GM13976 (cell line): ENCODE results near the gene LPP.

Experiments used
- DNase-seq: peaks from one replicate; pipeline ENCODE4 v3.0.0; 2012; ENCODE audit warnings: low spot score
- CTCF ChIP-seq: IDR thresholded peaks from 2 replicates; pipeline ENCODE4 v1.5.1; 2012; ENCODE audit warnings: borderline replicate concordance, mild to moderate bottlenecking; ENCODE audit not compliant: insufficient read depth; ENCODE audit errors: extremely low read depth, missing control alignments, control extremely low read depth
- in situ Hi-C: fragments of 300-500 bp; cut with MboI; formaldehyde crosslinking; loops from one replicate; pipeline ENCODE4 v1.12.0; 2022; ENCODE audit warnings: low sequenced_read_pairs, mixed read lengths, inconsistent platforms; ENCODE audit not compliant: unreplicated experiment

LPP gene

GRCh38 chr3:188148318-188148717 lies 5.6 kb upstream of the LPP start:
- DNase-seq = no peak
- no peak for TF ChIP-seq CTCF
- in situ Hi-C loops = no loop called here

GRCh38 chr3:188149587-188149986 lies 4.4 kb upstream of the LPP start:
- DNase-seq = no peak
- in situ Hi-C loops = no loop called here
- no peak for TF ChIP-seq CTCF

- in situ Hi-C loops = no loop called here
- TF ChIP-seq CTCF = no peak
- no peak for DNase-seq
Measured at GRCh38 chr3:188150982-188151381, 3.0 kb upstream of the LPP start.

- DNase-seq = no peak
- in situ Hi-C loops = no loop called here
- TF ChIP-seq CTCF = no peak
Measured at GRCh38 chr3:188151438-188151837, 2.5 kb upstream of the LPP start.

- no peak for DNase-seq
- no peak for TF ChIP-seq CTCF
- in situ Hi-C loops = no loop called here
Measured at GRCh38 chr3:188152660-188153436, 1.1 kb upstream of the LPP start.

GRCh38 chr3:188153437-188154013 lies 432 bp upstream of the LPP start:
- no peak for TF ChIP-seq CTCF
- DNase-seq = no peak
- in situ Hi-C loops = no loop called here
